ENCODE measurements around the gene COL5A1. TPM values are rescaled to one million over a fixed set of nuclear protein-coding genes. Genes with fewer than 3 reads are reported as not detected.

COL5A1 gene
- total RNA-seq, 4 donors from 2014 or later, result 1.6 to 2.8 (median 2.3) TPM

GRCh38 chr9:134843740-134844139, 202.1 kb downstream of the COL5A1 start:
- H3K9me3 ChIP-seq, result no peaks in the 10 kb centered on the region
- intact Hi-C loops (cut with DNase I; ENCODE audit: low total_unique reads) (no loop called here), in situ Hi-C loops (cut with MboI; ENCODE audit: low sequenced_read_pairs in 4 of 4) (no loop called here)
- no peak for TF ChIP-seq CTCF (IDR thresholded peaks at IDR 0.05 in 4 of 5, conservative IDR thresholded peaks at IDR 0.05 in 1 of 5)
- no peak for TF ChIP-seq POLR2A (IDR thresholded peaks at IDR 0.05)
- H3K27me3 ChIP-seq, result no peaks in the 10 kb centered on the region
- H3K4me3 ChIP-seq, result no peak overlapping the region
- H3K27ac ChIP-seq, result no peak overlapping the region
- DNase-seq (no peak), ATAC-seq (no peak)
- no peaks in the 10 kb centered on the region for H3K4me1 ChIP-seq
- H3K36me3 ChIP-seq, result no peaks in the 10 kb centered on the region

- intact Hi-C loops (cut with DNase I; ENCODE audit: low total_unique reads), result no loop called here
Observed at GRCh38 chr9:134844821-134845220, 203.2 kb downstream of the COL5A1 start.

GRCh38 chr9:134846187-134846586, 204.6 kb downstream of the COL5A1 start:
- no peaks in the 10 kb centered on the region for H3K4me1 ChIP-seq
- in situ Hi-C loops (cut with MboI; ENCODE audit: low sequenced_read_pairs in 4 of 4) (no loop called here), intact Hi-C loops (cut with DNase I; ENCODE audit: low total_unique reads) (no loop called here)
- H3K36me3 ChIP-seq, result no peaks in the 10 kb centered on the region
- H3K4me3 ChIP-seq, result no peak overlapping the region
- ATAC-seq (no peak), DNase-seq (no peak)
- no peak overlapping the region for H3K27ac ChIP-seq
- H3K27me3 ChIP-seq, result no peaks in the 10 kb centered on the region
- TF ChIP-seq POLR2A (IDR thresholded peaks at IDR 0.05), result no peak
- no peak for TF ChIP-seq CTCF (IDR thresholded peaks at IDR 0.05 in 4 of 5, conservative IDR thresholded peaks at IDR 0.05 in 1 of 5)
- H3K9me3 ChIP-seq, result no peaks in the 10 kb centered on the region

More at GRCh38 chr9:134844821-134845220, 203.2 kb downstream of the COL5A1 start:
- Histone ChIP-seq H3K27me3 (no peaks in the 10 kb centered on the region), H3K9me3 (no peaks in the 10 kb centered on the region), H3K4me1 (no peaks in the 10 kb centered on the region), H3K4me3 (no peak overlapping the region), H3K36me3 (no peaks in the 10 kb centered on the region), H3K27ac (no peak overlapping the region)
- no peak for ATAC-seq
- TF ChIP-seq CTCF (IDR thresholded peaks at IDR 0.05 in 4 of 5, conservative IDR thresholded peaks at IDR 0.05 in 1 of 5) (no peak), POLR2A (IDR thresholded peaks at IDR 0.05) (no peak)
- no peak for DNase-seq
- in situ Hi-C loops (cut with MboI; ENCODE audit: low sequenced_read_pairs in 4 of 4), result no loop called here

- no peaks in the 10 kb centered on the region for H3K27me3 ChIP-seq
- DNase-seq, result no peak
- H3K4me1 ChIP-seq, result no peaks in the 10 kb centered on the region
- H3K4me3 ChIP-seq, result no peak overlapping the region
- H3K36me3 ChIP-seq, result no peaks in the 10 kb centered on the region
- no peak for ATAC-seq
- H3K9me3 ChIP-seq, result no peaks in the 10 kb centered on the region
- no peak for TF ChIP-seq POLR2A (IDR thresholded peaks at IDR 0.05)
- no peak for TF ChIP-seq CTCF (IDR thresholded peaks at IDR 0.05 in 4 of 5, conservative IDR thresholded peaks at IDR 0.05 in 1 of 5)
- intact Hi-C loops (cut with DNase I; ENCODE audit: low total_unique reads) (no loop called here), in situ Hi-C loops (cut with MboI; ENCODE audit: low sequenced_read_pairs in 4 of 4) (no loop called here)
- H3K27ac ChIP-seq, result no peak overlapping the region
Observed at GRCh38 chr9:134846699-134847098, 205.1 kb downstream of the COL5A1 start.

- ATAC-seq (no peak), DNase-seq (no peak)
- intact Hi-C loops (cut with DNase I; ENCODE audit: low total_unique reads), result no loop called here
- Histone ChIP-seq H3K36me3 (no peaks in the 10 kb centered on the region), H3K4me3 (no peak overlapping the region), H3K4me1 (no peaks in the 10 kb centered on the region), H3K27ac (no peak overlapping the region), H3K27me3 (no peaks in the 10 kb centered on the region), H3K9me3 (no peaks in the 10 kb centered on the region)
- in situ Hi-C loops (cut with MboI; ENCODE audit: low sequenced_read_pairs in 4 of 4), result no loop called here
- no peak for TF ChIP-seq CTCF (IDR thresholded peaks at IDR 0.05 in 4 of 5, conservative IDR thresholded peaks at IDR 0.05 in 1 of 5)
- no peak for TF ChIP-seq POLR2A (IDR thresholded peaks at IDR 0.05)
Observed at GRCh38 chr9:134847138-134847537, 205.5 kb downstream of the COL5A1 start.
